GOT3 (cell line): Measurements from ENCODE around the gene TRIO.

ENCODE experiments used
- DNase-seq: peaks from one replicate; lab custom pipeline; 2025; ENCODE audit warnings: mixed read lengths; lab: John Stamatoyannopoulos, UW

The TRIO gene

GRCh38 chr5:14438195-14438606, 295.1 kb downstream of the TRIO start:
- DNase-seq: no peak

GRCh38 chr5:14439087-14439871, 296.1 kb downstream of the TRIO start:
- DNase-seq: no peak

GRCh38 chr5:14440223-14440581, 297.1 kb downstream of the TRIO start:
- no peak for DNase-seq

- no peak for DNase-seq
These were observed 297.7 kb downstream of the TRIO start for GRCh38 chr5:14440582-14441431.

- DNase-seq: no peak
These were observed 298.5 kb downstream of the TRIO start for GRCh38 chr5:14441641-14442040.

- DNase-seq: no peak
These were observed 299.4 kb downstream of the TRIO start for GRCh38 chr5:14442536-14442935.

GRCh38 chr5:14443671-14444093, 300.5 kb downstream of the TRIO start:
- DNase-seq: no peak

GRCh38 chr5:14444161-14444560, 301.0 kb downstream of the TRIO start:
- no peak for DNase-seq

GRCh38 chr5:14445013-14445412, 301.9 kb downstream of the TRIO start:
- DNase-seq: no peak

GRCh38 chr5:14445576-14446290, 302.6 kb downstream of the TRIO start:
- DNase-seq: no peak

GRCh38 chr5:14447958-14448911, 305.1 kb downstream of the TRIO start:
- DNase-seq: no peak

- no peak for DNase-seq
These were observed 306.0 kb downstream of the TRIO start for GRCh38 chr5:14449052-14449661.

- no peak for DNase-seq
These were observed 306.9 kb downstream of the TRIO start for GRCh38 chr5:14450018-14450524.

GRCh38 chr5:14450742-14451141, 307.6 kb downstream of the TRIO start:
- DNase-seq: no peak

GRCh38 chr5:14451871-14452270, 308.7 kb downstream of the TRIO start:
- no peak for DNase-seq

- DNase-seq: no peak
These were observed 309.7 kb downstream of the TRIO start for GRCh38 chr5:14452685-14453454.

GRCh38 chr5:14453481-14453880, 310.3 kb downstream of the TRIO start:
- DNase-seq: no peak

GRCh38 chr5:14455814-14456321, 312.7 kb downstream of the TRIO start:
- DNase-seq: no peak

GRCh38 chr5:14457476-14457875, 314.3 kb downstream of the TRIO start:
- DNase-seq: no peak

GRCh38 chr5:14458414-14458813, 315.3 kb downstream of the TRIO start:
- DNase-seq: no peak
